HEK293T (cell line): Measurements from ENCODE around the gene MITF.
A peak's percentile ranks its signal among the peaks of the same experiment; 100 is the strongest.
"Not testable (repeated sequence)": the region's sequence is repeated elsewhere in the genome, so short reads cannot be mapped to it uniquely, and the experiment has no call there.

ENCODE experiments used
- CTCF ChIA-PET: fragments of 350-600 bp; formaldehyde crosslinking; extraction: SDS; loops from one replicate; lab custom pipeline; 2021; ENCODE audit warnings: antibody characterized with exemption, inconsistent platforms; lab: Yijun Ruan, JAX
- POLR2A ChIA-PET: fragments of 350-600 bp; formaldehyde crosslinking; extraction: SDS; loops from one replicate; lab custom pipeline; 2020; ENCODE audit warnings: antibody characterized with exemption, inconsistent platforms; lab: Yijun Ruan, JAX
- DNase-seq: peaks from one replicate; pipeline ENCODE4 v3.0.0; 2012; ENCODE audit warnings: mixed read lengths; ENCODE audit errors: extremely low spot score
- ARNT ChIP-seq: fragments of 450-650 bp; IDR thresholded peaks from 2 replicates; pipeline ENCODE4 v1.6.1; 2017; ENCODE audit warnings: mild to moderate bottlenecking
- BHLHE40 ChIP-seq: fragments of 450-650 bp; IDR thresholded peaks from 2 replicates; pipeline ENCODE4 v1.6.1; 2016; ENCODE audit warnings: mild to moderate bottlenecking, moderate library complexity, borderline replicate concordance
- CTBP1 ChIP-seq: fragments of 450-650 bp; IDR thresholded peaks from 2 replicates; pipeline ENCODE4 v1.6.1; 2016; ENCODE audit warnings: borderline replicate concordance
- ELF4 ChIP-seq: fragments of 450-650 bp; IDR thresholded peaks from 2 replicates; pipeline ENCODE4 v1.6.1; 2017; ENCODE audit warnings: antibody characterized with exemption
- FOXA1 ChIP-seq: fragments of 450-650 bp; IDR thresholded peaks from 2 replicates; pipeline ENCODE4 v1.6.1; 2016; ENCODE audit warnings: mild to moderate bottlenecking
- FOXK2 ChIP-seq: fragments of 450-650 bp; IDR thresholded peaks from 2 replicates; pipeline ENCODE4 v1.6.1; 2016; ENCODE audit warnings: mild to moderate bottlenecking
- FOXM1 ChIP-seq: fragments of 450-650 bp; IDR thresholded peaks from 2 replicates; pipeline ENCODE4 v1.6.1; 2017; ENCODE audit warnings: mild to moderate bottlenecking, borderline replicate concordance
- HDGF ChIP-seq: fragments of 450-650 bp; IDR thresholded peaks from 2 replicates; pipeline ENCODE4 v1.6.1; 2017; ENCODE audit warnings: antibody characterized with exemption, borderline replicate concordance
- L3MBTL2 ChIP-seq: fragments of 450-650 bp; conservative IDR thresholded peaks from 2 replicates; pipeline ENCODE4 v1.6.1; 2016; ENCODE audit warnings: mild to moderate bottlenecking
- LEF1 ChIP-seq: fragments of 450-650 bp; IDR thresholded peaks from 2 replicates; pipeline ENCODE4 v1.6.1; 2017; ENCODE audit warnings: mild to moderate bottlenecking, borderline replicate concordance
- NFRKB ChIP-seq: fragments of 450-650 bp; IDR thresholded peaks from 2 replicates; pipeline ENCODE4 v1.6.1; 2016; ENCODE audit warnings: mild to moderate bottlenecking, moderate library complexity
- PKNOX1 ChIP-seq: fragments of 450-650 bp; IDR thresholded peaks from 2 replicates; pipeline ENCODE4 v1.6.1; 2016
- SP1 ChIP-seq: fragments of 450-650 bp; IDR thresholded peaks from 2 replicates; pipeline ENCODE4 v1.6.1; 2017
- SUZ12 ChIP-seq: fragments of 450-650 bp; IDR thresholded peaks from 2 replicates; pipeline ENCODE4 v1.6.1; 2016; ENCODE audit warnings: mild to moderate bottlenecking
- TARDBP ChIP-seq: fragments of 450-650 bp; IDR thresholded peaks from 2 replicates; pipeline ENCODE4 v1.6.1; 2016
- ZNF384 ChIP-seq: fragments of 450-650 bp; IDR thresholded peaks from 2 replicates; pipeline ENCODE4 v1.6.1; 2016

The MITF gene

GRCh38 chr3:69907554-69907953 lies 168.3 kb downstream of the MITF start:
- CTCF ChIA-PET, result no interaction called here
- POLR2A ChIA-PET, result no interaction called here
- DNase-seq, result no peak
- no peak for TF ChIP-seq FOXA1
- no peak for TF ChIP-seq PKNOX1
- TF ChIP-seq CTBP1, result no peak
- no peak for TF ChIP-seq ELF4

- POLR2A ChIA-PET, DNase-seq, CTCF ChIA-PET: not testable (repeated sequence)
Observed at GRCh38 chr3:69909859-69910258, 170.6 kb downstream of the MITF start.

- DNase-seq, result no peak
- POLR2A ChIA-PET, result no interaction called here
- CTCF ChIA-PET, result no interaction called here
- no peak for TF ChIP-seq HDGF
- no peak for TF ChIP-seq TARDBP
- TF ChIP-seq SUZ12, result no peak
- no peak for TF ChIP-seq BHLHE40
- TF ChIP-seq FOXM1, result no peak
- TF ChIP-seq L3MBTL2, result no peak
- no peak for TF ChIP-seq LEF1
- no peak for TF ChIP-seq ARNT
- TF ChIP-seq ELF4, result no peak
- TF ChIP-seq PKNOX1, result no peak
- TF ChIP-seq FOXA1, result no peak
- no peak for TF ChIP-seq FOXK2
- TF ChIP-seq NFRKB, result no peak
Observed at GRCh38 chr3:69913422-69913821, 174.2 kb downstream of the MITF start.

- no peak for TF ChIP-seq SP1
- TF ChIP-seq NFRKB, result no peak
- TF ChIP-seq FOXA1, result no peak
- 0 out of 2 replicates have a peak, but pooled peaks have one; percentile 8 for TF ChIP-seq CTBP1
- TF ChIP-seq PKNOX1, result 0 out of 2 replicates have a peak, but pooled peaks have one; percentile 3
- no peak for TF ChIP-seq SUZ12
- TF ChIP-seq ARNT, result no peak
- no peak for TF ChIP-seq HDGF
- no peak for TF ChIP-seq TARDBP
- no peak for TF ChIP-seq ZNF384
- POLR2A ChIA-PET, result no interaction called here
- CTCF ChIA-PET, result no interaction called here
- DNase-seq, result peak; percentile 12
Observed at GRCh38 chr3:69914395-69914794, 175.1 kb downstream of the MITF start.

- no peak for TF ChIP-seq BHLHE40
- CTCF ChIA-PET, result no interaction called here
- POLR2A ChIA-PET, result no interaction called here
Observed at GRCh38 chr3:69915726-69916125, 176.5 kb downstream of the MITF start.

GRCh38 chr3:69920009-69920408 lies 180.7 kb downstream of the MITF start:
- CTCF ChIA-PET, DNase-seq, POLR2A ChIA-PET: not testable (repeated sequence)

More at GRCh38 chr3:69915726-69916125, 176.5 kb downstream of the MITF start:
- no peak for DNase-seq

- ChIA-PET POLR2A (no interaction called here), CTCF (no interaction called here)
- TF ChIP-seq CTBP1 (no peak), FOXK2 (no peak), ELF4 (no peak), NFRKB (no peak), LEF1 (no peak), SUZ12 (no peak), HDGF (no peak), ARNT (no peak), ZNF384 (no peak), SP1 (no peak), FOXM1 (no peak)
- DNase-seq, result no peak
Observed at GRCh38 chr3:69921651-69922050, 182.4 kb downstream of the MITF start.

GRCh38 chr3:69922521-69923000 lies 183.3 kb downstream of the MITF start:
- ChIA-PET POLR2A (no interaction called here), CTCF (no interaction called here)
- DNase-seq, result no peak
- TF ChIP-seq NFRKB (no peak), FOXK2 (no peak), SP1 (no peak), HDGF (no peak), L3MBTL2 (no peak), PKNOX1 (no peak), ARNT (no peak), BHLHE40 (no peak), FOXA1 (no peak), ELF4 (no peak)
